Measurements from ENCODE around the gene ASTN2.

GRCh38 chr9:117205806-117206205 lies 209.1 kb downstream of the ASTN2 start:
- TF ChIP-seq CTCF (IDR thresholded peaks at IDR 0.05 in 2 of 3, conservative IDR thresholded peaks at IDR 0.05 in 1 of 3; ENCODE audit: control insufficient read depth in 2 of 3, extremely low read depth in 1 of 3, insufficient read depth in 1 of 3, low read depth in 3 of 3, low read length in 3 of 3) (no peak), BMI1 (IDR thresholded peaks at IDR 0.05; ENCODE audit: borderline replicate concordance) (no peak), ETV6 (conservative IDR thresholded peaks at IDR 0.05 in 1 of 2, IDR thresholded peaks at IDR 0.05 in 1 of 2; ENCODE audit: borderline replicate concordance in 1 of 2, low read depth in 1 of 2) (no peak), MEF2A (IDR thresholded peaks at IDR 0.05; ENCODE audit: insufficient read depth, low read depth, low read length) (no peak), TAF1 (IDR thresholded peaks at IDR 0.05; ENCODE audit: borderline replicate concordance, low read depth, low read length) (no peak)
